Glomerular visceral epithelial cell (primary cell): ENCODE data around the gene ATP5F1A.
"Not testable (repeated sequence)": the region's sequence is repeated elsewhere in the genome, so short reads cannot be mapped to it uniquely, and the experiment has no call there.

Source experiments
- DNase-seq: peaks from one replicate; pipeline ENCODE4 v3.0.0-alpha.2; 2016; ENCODE audit errors: extremely low spot score

ATP5F1A gene

GRCh38 chr18:46047369-46047768 is 50.7 kb downstream of the ATP5F1A start:
- DNase-seq: not testable (repeated sequence)

- DNase-seq: no peak
Observed at GRCh38 chr18:46046688-46047087, 51.4 kb downstream of the ATP5F1A start.

- DNase-seq: no peak
Observed at GRCh38 chr18:46046126-46046525, 52.0 kb downstream of the ATP5F1A start.

GRCh38 chr18:46042571-46043123 is 55.4 kb downstream of the ATP5F1A start:
- DNase-seq: peak; percentile 46

- no peak for DNase-seq
Observed at GRCh38 chr18:46040747-46041104, 57.4 kb downstream of the ATP5F1A start.

GRCh38 chr18:46040033-46040746 is 57.9 kb downstream of the ATP5F1A start:
- no peak for DNase-seq

- DNase-seq: no peak
Observed at GRCh38 chr18:46037512-46038305, 60.4 kb downstream of the ATP5F1A start.

- no peak for DNase-seq
Observed at GRCh38 chr18:46035696-46036680, 62.1 kb downstream of the ATP5F1A start.

GRCh38 chr18:46034230-46034629 is 63.9 kb downstream of the ATP5F1A start:
- no peak for DNase-seq

- no peak for DNase-seq
Observed at GRCh38 chr18:46031741-46032140, 66.4 kb downstream of the ATP5F1A start.
